Measurements from ENCODE around the gene ISCU.
"Not testable (repeated sequence)": the region's sequence is repeated elsewhere in the genome, so short reads cannot be mapped to it uniquely, and the experiment has no call there.

Gene ISCU

GRCh38 chr12:108570743-108571608 is 8.6 kb downstream of the ISCU start:
- no peak for DNase-seq (ENCODE audit: low read depth in 2 of 2)

DNA sequence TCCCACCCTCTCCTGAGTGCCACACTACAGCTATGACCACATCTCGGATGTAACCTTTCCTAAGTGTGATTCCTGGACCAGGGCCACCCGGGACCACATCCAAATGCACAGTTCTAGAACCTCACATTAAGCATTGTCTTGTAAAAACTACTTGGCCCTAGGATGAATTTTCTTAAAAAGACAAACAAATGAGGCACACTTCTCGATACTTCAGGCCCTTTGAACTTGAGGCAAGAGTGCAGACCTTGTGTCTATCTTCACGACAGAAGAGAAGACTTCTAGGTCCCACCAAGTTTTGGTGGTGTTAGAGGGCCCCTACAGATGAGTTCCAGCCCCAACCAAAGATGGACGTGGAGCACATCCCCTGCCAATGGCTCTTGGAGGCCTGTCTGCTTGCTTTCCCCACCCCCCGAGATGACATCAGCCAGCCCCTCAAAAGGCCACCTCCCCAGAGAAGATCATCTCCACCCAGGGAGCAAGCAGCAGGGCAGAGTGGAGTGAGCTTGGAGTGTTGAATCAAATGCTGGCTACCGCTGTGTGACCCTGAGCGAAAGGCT is 9.3 kb downstream of the ISCU start:
- no peak for DNase-seq (ENCODE audit: low read depth in 2 of 2)

GRCh38 chr12:108572166-108572790 is 9.9 kb downstream of the ISCU start:
- no peak for DNase-seq (ENCODE audit: low read depth in 2 of 2)

DNA sequence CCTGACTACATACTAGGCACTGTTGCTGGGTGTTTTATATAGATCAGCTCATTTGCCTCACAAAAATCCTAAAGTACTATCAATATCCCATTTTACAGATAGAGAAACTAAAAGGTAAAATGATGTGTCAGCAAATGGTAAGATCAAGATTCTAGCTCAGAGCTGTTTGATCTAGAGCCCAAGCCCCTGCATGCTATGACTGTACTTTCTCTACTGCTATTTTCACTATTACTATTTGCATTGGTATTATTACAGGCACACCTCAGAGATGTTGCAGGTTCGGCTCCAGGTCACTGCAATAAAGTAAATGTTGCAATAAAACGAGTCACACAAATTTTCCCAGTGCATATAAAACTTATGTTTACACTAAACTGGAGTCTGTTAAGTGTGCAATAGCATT is 10.9 kb downstream of the ISCU start:
- DNase-seq (ENCODE audit: low read depth in 2 of 2), result no peak

DNA sequence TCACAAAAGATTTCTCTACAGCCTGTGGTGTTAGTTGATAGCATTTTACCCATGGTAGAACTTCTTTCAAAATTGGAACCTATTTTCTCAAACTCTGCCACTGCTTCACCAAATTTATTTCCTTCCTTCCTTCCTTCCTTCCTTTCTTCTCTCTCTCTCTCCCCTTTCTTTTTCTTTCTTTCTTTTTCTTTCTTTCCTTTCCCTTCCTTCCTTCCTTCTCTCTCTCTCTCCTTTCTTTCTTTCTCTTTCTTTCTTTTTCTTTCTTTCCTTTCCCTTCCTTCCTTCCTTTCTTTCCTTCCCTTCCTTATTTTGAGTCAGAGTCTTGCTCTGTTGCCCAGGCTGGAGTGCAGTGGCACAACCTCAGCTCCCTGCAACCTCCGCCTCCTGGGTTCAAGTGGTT is 11.9 kb downstream of the ISCU start:
- DNase-seq (ENCODE audit: low read depth in 2 of 2), result not testable (repeated sequence)

GRCh38 chr12:108575199-108575912 is 13.0 kb downstream of the ISCU start:
- DNase-seq (ENCODE audit: low read depth in 2 of 2), result no peak

- DNase-seq (ENCODE audit: low read depth in 2 of 2), result no peak
These were observed 14.4 kb downstream of the ISCU start for GRCh38 chr12:108576660-108577234.

GRCh38 chr12:108577458-108577857 is 15.1 kb downstream of the ISCU start:
- DNase-seq (ENCODE audit: low read depth in 2 of 2), result no peak

- DNase-seq (ENCODE audit: low read depth in 2 of 2), result no peak
These were observed 15.9 kb downstream of the ISCU start for GRCh38 chr12:108578264-108578663.

GRCh38 chr12:108578813-108579212 is 16.4 kb downstream of the ISCU start:
- DNase-seq (ENCODE audit: low read depth in 2 of 2), result no peak

- no peak for DNase-seq (ENCODE audit: low read depth in 2 of 2)
These were observed 18.1 kb downstream of the ISCU start for GRCh38 chr12:108580531-108580930.

- no peak for DNase-seq (ENCODE audit: low read depth in 2 of 2)
These were observed 19.2 kb downstream of the ISCU start for GRCh38 chr12:108581311-108582227.

- DNase-seq (ENCODE audit: low read depth in 2 of 2), result no peak
These were observed 20.1 kb downstream of the ISCU start for GRCh38 chr12:108582509-108582908.

- DNase-seq (ENCODE audit: low read depth in 2 of 2), result no peak
These were observed 20.8 kb downstream of the ISCU start for GRCh38 chr12:108582978-108583770.

- no peak for DNase-seq (ENCODE audit: low read depth in 2 of 2)
These were observed 21.6 kb downstream of the ISCU start for GRCh38 chr12:108583991-108584390.

- DNase-seq (ENCODE audit: low read depth in 2 of 2), result no peak
These were observed 22.2 kb downstream of the ISCU start for GRCh38 chr12:108584456-108585065.

- no peak for DNase-seq (ENCODE audit: low read depth in 2 of 2)
These were observed 23.5 kb downstream of the ISCU start for GRCh38 chr12:108585864-108586263.

DNA sequence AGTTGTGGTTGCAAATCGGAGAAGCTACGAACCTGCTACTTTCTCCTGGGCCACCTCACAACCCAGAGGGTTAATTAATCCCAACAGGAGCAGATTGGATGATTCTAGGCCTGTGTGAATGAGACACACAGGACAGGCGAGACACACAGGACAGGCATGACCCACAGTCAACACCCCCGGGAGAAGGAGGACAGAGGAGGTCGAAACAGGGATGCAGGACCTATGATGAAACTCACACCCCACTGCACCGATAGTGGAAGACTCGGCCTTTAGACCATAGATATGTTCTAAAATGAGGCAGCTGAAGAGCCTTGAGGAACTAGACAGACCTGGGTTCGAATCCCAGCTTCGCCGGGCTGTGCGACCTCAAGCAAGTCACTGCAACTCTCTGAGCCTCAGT is 23.9 kb downstream of the ISCU start:
- DNase-seq (ENCODE audit: low read depth in 2 of 2), result no peak

DNA sequence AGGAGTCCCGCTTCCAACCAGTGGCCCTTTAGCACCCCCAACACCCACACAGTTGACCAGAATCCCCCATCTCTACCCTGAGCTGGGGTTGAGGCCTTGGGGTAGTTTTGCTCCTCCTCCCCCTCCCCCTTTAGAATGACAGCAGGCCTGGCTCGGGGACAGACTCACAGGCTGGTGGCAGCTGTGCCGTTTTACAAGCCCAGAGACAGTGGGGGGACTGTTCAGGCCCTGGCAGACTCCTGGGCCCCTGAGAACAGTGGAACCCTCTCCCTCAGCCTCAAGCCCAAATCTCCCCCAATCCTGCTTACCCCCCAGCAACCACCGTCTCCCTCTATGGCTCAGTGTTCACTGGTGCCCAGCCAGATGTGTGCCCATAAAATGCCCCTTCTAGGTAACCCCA is 25.4 kb downstream of the ISCU start:
- no peak for DNase-seq (ENCODE audit: low read depth in 2 of 2)

Data from stimulated activated CD8-positive, alpha-beta memory T cell treated with anti-CD3 and anti-CD28 coated beads, Interleukin-2, amount 100 ng/mL, for 1 hour (primary cell).